Keratinocyte (primary cell): Measurements from ENCODE around the gene NR1H2. TPM values are rescaled to one million over a fixed set of nuclear protein-coding genes. Genes with fewer than 3 reads are reported as not detected.

ENCODE experiments used
- DNase-seq: peaks from one replicate; pipeline ENCODE4 v3.0.0-alpha.2; 2011; ENCODE audit warnings: low read depth, missing footprints, low spot score
- FAIRE-seq: peaks from 2 replicates; lab custom pipeline; 2011; peaks lifted over from hg19 to GRCh38; lab: Jason Lieb, UNC
- H2AFZ ChIP-seq: 2 replicates; pipeline ENCODE4 v1.6.0; 2012; ENCODE audit warnings: low read length, control low read depth, inconsistent platforms; ENCODE audit not compliant: control insufficient read depth
- H3K27ac ChIP-seq: 2 replicates; pipeline ENCODE4 v1.5.1; 2011; ENCODE audit warnings: low read length; ENCODE audit not compliant: control insufficient read depth, insufficient read depth
- H3K27me3 ChIP-seq: 3 replicates; pipeline ENCODE4 v1.6.0; 2011; ENCODE audit warnings: low read length; ENCODE audit not compliant: control insufficient read depth, insufficient read depth; ENCODE audit errors: extremely low read depth
- H3K36me3 ChIP-seq, 2 experiments: 2 replicates in 1 of 2; 3 replicates in 1 of 2; pipeline ENCODE4 v1.5.1; 2011; ENCODE audit warnings: low read length in 2 of 2, mild to moderate bottlenecking in 1 of 2; ENCODE audit not compliant: control insufficient read depth in 2 of 2, insufficient read depth in 2 of 2; ENCODE audit errors: extremely low read depth in 1 of 2
- H3K4me1 ChIP-seq: 3 replicates; pipeline ENCODE4 v1.5.1; 2011; ENCODE audit warnings: low read length; ENCODE audit not compliant: control insufficient read depth, insufficient read depth; ENCODE audit errors: extremely low read depth
- H3K4me2 ChIP-seq: 3 replicates; pipeline ENCODE4 v1.6.0; 2011; ENCODE audit warnings: low read depth, low read length; ENCODE audit not compliant: control insufficient read depth, insufficient read depth; ENCODE audit errors: extremely low read depth
- H3K4me3 ChIP-seq, 3 experiments: fragments of 200-600 bp in 1 of 3; sonication (generic) in 1 of 3; 2 replicates in 2 of 3; 3 replicates in 1 of 3; pipeline ENCODE4 v1.5.1; 2011 to 2016; ENCODE audit warnings: low read length in 3 of 3, mild to moderate bottlenecking in 3 of 3, control low read depth in 2 of 3, inconsistent platforms in 1 of 3, low read depth in 1 of 3, mixed read lengths in 1 of 3, mixed run types in 1 of 3, moderate library complexity in 1 of 3; ENCODE audit not compliant: control insufficient read depth in 2 of 3, insufficient read depth in 2 of 3; ENCODE audit errors: extremely low read depth in 1 of 3
- H3K79me2 ChIP-seq: 2 replicates; pipeline ENCODE4 v1.6.0; 2012; ENCODE audit warnings: low read length; ENCODE audit not compliant: control insufficient read depth, insufficient read depth
- H3K9ac ChIP-seq: 3 replicates; pipeline ENCODE4 v1.6.0; 2011; ENCODE audit warnings: low read length; ENCODE audit not compliant: control insufficient read depth, insufficient read depth; ENCODE audit errors: extremely low read depth
- H3K9me1 ChIP-seq: 3 replicates; pipeline ENCODE4 v1.6.0; 2011; ENCODE audit warnings: low read length; ENCODE audit not compliant: control insufficient read depth, insufficient read depth; ENCODE audit errors: extremely low read depth
- H3K9me3 ChIP-seq: 2 replicates; pipeline ENCODE4 v1.5.1; 2012; ENCODE audit warnings: low read depth, low read length; ENCODE audit not compliant: control insufficient read depth
- H4K20me1 ChIP-seq: 3 replicates; pipeline ENCODE4 v1.6.0; 2011; ENCODE audit warnings: low read length; ENCODE audit not compliant: control insufficient read depth, insufficient read depth; ENCODE audit errors: extremely low read depth
- CTCF ChIP-seq, 3 experiments: IDR thresholded peaks in 1 of 3; conservative IDR thresholded peaks in 1 of 3; optimal IDR thresholded peaks in 1 of 3; 2 replicates in 2 of 3; 3 replicates in 1 of 3; pipeline versions ENCODE3 to v1.5.1; 2011; ENCODE audit warnings: low read length in 3 of 3, mild to moderate bottlenecking in 3 of 3, moderate library complexity in 2 of 3, control low read depth in 1 of 3, inconsistent platforms in 1 of 3; ENCODE audit not compliant: insufficient read depth in 2 of 3; ENCODE audit errors: extremely low read depth in 1 of 3
- EZH2 ChIP-seq: IDR thresholded peaks from one replicate; pipeline ENCODE4 v1.6.1; 2012; ENCODE audit warnings: inconsistent platforms, mild to moderate bottlenecking, low read length, moderate library complexity
- dilution Hi-C: fragments of 300-500 bp; cut with MboI; formaldehyde crosslinking; loops from one replicate; pipeline ENCODE4 v1.7.0; 2020; ENCODE audit warnings: low sequenced_read_pairs; ENCODE audit not compliant: extremely low pct_ligation_motif_present
- polyA plus RNA-seq, 5 experiments: library from polyadenylated mRNA; depleted of rRNA in 3 of 5; stranded (reverse) in 3 of 5; stranded (forward) in 1 of 5; unstranded in 1 of 5; fragments of >200 nt; gene quantifications; 1 replicate in 1 of 5; 2 replicates in 3 of 5; 3 replicates in 1 of 5; pipeline versions ENCODE4 v1.2.1 to v1.2.3, GENCODE V29; 2011 to 2012; ENCODE audit warnings: missing spikeins in 2 of 5, low read depth in 1 of 5, low replicate concordance in 1 of 5

Gene NR1H2
- polyA plus RNA-seq, 1 donor (not counting 4 experiments of a cell fraction or from before 2014, with no cell fraction given): 19.5 TPM

GRCh38 chr19:50333235-50333736, 43.0 kb upstream of the NR1H2 start:
- dilution Hi-C loops: no loop called here
- H3K9me3 ChIP-seq: peaks cover 12% of the 10 kb centered on the region
- no peak for TF ChIP-seq CTCF (optimal IDR thresholded peaks at IDR 0.05 in 1 of 3, IDR thresholded peaks at IDR 0.05 in 1 of 3, conservative IDR thresholded peaks at IDR 0.05 in 1 of 3; ENCODE audit: extremely low read depth in 1 of 3, insufficient read depth in 2 of 3, low read length in 3 of 3)
- TF ChIP-seq EZH2: no peak
- DNase-seq: no peak
- H2AFZ ChIP-seq: peak overlapping the region; percentile 99
- H3K27me3 ChIP-seq: peaks cover 47% of the 10 kb centered on the region
- H3K79me2 ChIP-seq: no peaks in the 10 kb centered on the region
- H3K4me1 ChIP-seq: peaks cover 3% of the 10 kb centered on the region
- FAIRE-seq: no peak
- no peak overlapping the region for H3K9ac ChIP-seq
- H3K9me1 ChIP-seq: no peaks in the 10 kb centered on the region
- peak overlapping the region; percentile 80 for H3K4me2 ChIP-seq
- H4K20me1 ChIP-seq: no peaks in the 10 kb centered on the region
- no peaks in the 10 kb centered on the region for H3K36me3 ChIP-seq
- H3K4me3 ChIP-seq: peak overlapping the region; percentile 30 to 79 (median 51)
- H3K27ac ChIP-seq: no peak overlapping the region

- H3K9ac ChIP-seq: no peak overlapping the region
- dilution Hi-C loops: no loop called here
- peaks cover 3% of the 10 kb centered on the region for H3K4me1 ChIP-seq
- peak overlapping the region; percentile 80 for H3K4me2 ChIP-seq
- no peaks in the 10 kb centered on the region for H3K9me1 ChIP-seq
- no peaks in the 10 kb centered on the region for H4K20me1 ChIP-seq
- H3K27me3 ChIP-seq: peaks cover 43% of the 10 kb centered on the region
- FAIRE-seq (no peak), DNase-seq (no peak)
- peak overlapping the region; percentile 30 to 79 (median 51) for H3K4me3 ChIP-seq
- H2AFZ ChIP-seq: peak overlapping the region; percentile 99
- no peaks in the 10 kb centered on the region for H3K36me3 ChIP-seq
- peaks cover 12% of the 10 kb centered on the region for H3K9me3 ChIP-seq
- no peak overlapping the region for H3K27ac ChIP-seq
- no peaks in the 10 kb centered on the region for H3K79me2 ChIP-seq
- TF ChIP-seq EZH2 (no peak), CTCF (optimal IDR thresholded peaks at IDR 0.05 in 1 of 3, IDR thresholded peaks at IDR 0.05 in 1 of 3, conservative IDR thresholded peaks at IDR 0.05 in 1 of 3; ENCODE audit: extremely low read depth in 1 of 3, insufficient read depth in 2 of 3, low read length in 3 of 3) (no peak)
Measured at GRCh38 chr19:50333737-50334617, 42.3 kb upstream of the NR1H2 start.
